IMR-90 (cell line): ENCODE data around the gene DNMT1. TPM values are rescaled to one million over a fixed set of nuclear protein-coding genes. Genes with fewer than 3 reads are reported as not detected.

Experiments
- ATAC-seq: fragments of 200-7000 bp; cut with Tn5 transposase; 2 replicates; pipeline ENCODE4 v1.9.1; 2020; ENCODE audit warnings: low read depth, mild to moderate bottlenecking, moderate library complexity
- BruUV-seq: library from RNA; stranded (reverse); fragments of 400-500 nt; replicated peaks from 2 replicates; lab custom pipeline; 2021; lab: Mats Ljungman, UMichigan
- CTCF ChIA-PET: fragments of 300-600 bp; formaldehyde crosslinking; extraction: SDS; loops from one replicate; lab custom pipeline; 2021; ENCODE audit warnings: antibody characterized with exemption; lab: Yijun Ruan, JAX
- POLR2A ChIA-PET: fragments of 300-600 bp; sonication (Branson Sonifier 250); formaldehyde crosslinking; loops from one replicate; lab custom pipeline; 2022; ENCODE audit warnings: antibody characterized with exemption; ENCODE audit not compliant: unreplicated experiment; lab: Charles Lee
- DNase-seq: peaks from one replicate; pipeline ENCODE4 v3.0.0; 2013
- H2AFZ ChIP-seq: replicated peaks from 2 replicates; pipeline ENCODE3; 2013; ENCODE audit warnings: low read length, mild to moderate bottlenecking; ENCODE audit not compliant: poor library complexity
- H2AK5ac ChIP-seq: 2 replicates; pipeline ENCODE4 v1.6.1; 2013; ENCODE audit warnings: low read depth, low read length, inconsistent platforms
- H2AK9ac ChIP-seq: replicated peaks from 2 replicates; pipeline ENCODE3; 2013; ENCODE audit warnings: mild to moderate bottlenecking, low read depth, low read length, moderate library complexity; ENCODE audit not compliant: poor library complexity
- H2BK120ac ChIP-seq: 2 replicates; pipeline ENCODE4 v1.6.1; 2013; ENCODE audit warnings: low read depth, low read length, inconsistent platforms
- H2BK15ac ChIP-seq: 3 replicates; pipeline ENCODE4 v1.6.1; 2013; ENCODE audit warnings: low read depth, low read length, inconsistent platforms
- H2BK20ac ChIP-seq: 2 replicates; pipeline ENCODE4 v1.6.1; 2013; ENCODE audit warnings: low read depth, mild to moderate bottlenecking, inconsistent platforms, low read length, moderate library complexity
- H2BK5ac ChIP-seq: 2 replicates; pipeline ENCODE4 v1.6.1; 2013; ENCODE audit warnings: mild to moderate bottlenecking, low read depth, low read length, inconsistent platforms; ENCODE audit not compliant: poor library complexity, severe bottlenecking
- H3K14ac ChIP-seq: replicated peaks from 2 replicates; pipeline ENCODE4 v1.6.1; 2013; ENCODE audit warnings: low read depth, low read length, inconsistent platforms
- H3K18ac ChIP-seq: 2 replicates; pipeline ENCODE4 v1.6.1; 2013; ENCODE audit warnings: low read depth, low read length, control low read depth
- H3K23ac ChIP-seq: 2 replicates; pipeline ENCODE4 v1.6.1; 2013; ENCODE audit warnings: low read depth, low read length, inconsistent platforms
- H3K27ac ChIP-seq: 2 replicates; pipeline ENCODE4 v1.5.1; 2013; ENCODE audit warnings: mild to moderate bottlenecking, control low read depth, low read length; ENCODE audit not compliant: insufficient read depth
- H3K27me3 ChIP-seq: 2 replicates; pipeline ENCODE4 v1.6.1; 2013; ENCODE audit warnings: low read length; ENCODE audit not compliant: control insufficient read depth, insufficient read depth
- H3K36me3 ChIP-seq: 2 replicates; pipeline ENCODE4 v1.6.1; 2013; ENCODE audit warnings: low read length, mixed read lengths; ENCODE audit not compliant: control insufficient read depth, insufficient read depth
- H3K4ac ChIP-seq: 2 replicates; pipeline ENCODE4 v1.6.1; 2013; ENCODE audit warnings: low read depth, low read length, inconsistent platforms
- H3K4me1 ChIP-seq: 2 replicates; pipeline ENCODE4 v1.6.1; 2013; ENCODE audit warnings: low read length, mixed read lengths; ENCODE audit not compliant: control insufficient read depth, insufficient read depth
- H3K4me2 ChIP-seq: 2 replicates; pipeline ENCODE4 v1.6.1; 2013; ENCODE audit warnings: low read depth, mild to moderate bottlenecking, control low read depth, low read length, moderate library complexity
- H3K4me3 ChIP-seq: 2 replicates; pipeline ENCODE4 v1.5.1; 2013; ENCODE audit warnings: low read depth, mild to moderate bottlenecking, control low read depth, low read length, moderate library complexity; ENCODE audit not compliant: insufficient read depth
- H3K56ac ChIP-seq: 2 replicates; pipeline ENCODE4 v1.6.1; 2013; ENCODE audit warnings: low read length, inconsistent platforms; ENCODE audit not compliant: insufficient read depth; ENCODE audit errors: extremely low read depth
- H3K79me1 ChIP-seq, 2 experiments: 2 replicates each; pipeline ENCODE4 v1.6.1; 2013; ENCODE audit warnings: low read length in 2 of 2, inconsistent platforms in 1 of 2, low read depth in 1 of 2
- H3K9ac ChIP-seq: 2 replicates; pipeline ENCODE4 v1.6.1; 2013; ENCODE audit warnings: low read depth, low read length, control low read depth
- H3K9me1 ChIP-seq: 2 replicates; pipeline ENCODE4 v1.6.1; 2013; ENCODE audit warnings: low read length, inconsistent platforms; ENCODE audit not compliant: insufficient read depth
- H3K9me3 ChIP-seq: 2 replicates; pipeline ENCODE4 v1.6.1; 2013; ENCODE audit warnings: low read length; ENCODE audit not compliant: control insufficient read depth, insufficient read depth
- H4K20me1 ChIP-seq: 2 replicates; pipeline ENCODE4 v1.6.1; 2013; ENCODE audit warnings: low read length, inconsistent platforms; ENCODE audit not compliant: insufficient read depth
- H4K5ac ChIP-seq: 2 replicates; pipeline ENCODE4 v1.6.1; 2013; ENCODE audit warnings: mild to moderate bottlenecking, low read depth, low read length, control low read depth
- H4K8ac ChIP-seq, 2 experiments: 2 replicates each; pipeline ENCODE4 v1.6.1; 2013; ENCODE audit warnings: low read depth in 2 of 2, low read length in 2 of 2, control low read depth in 1 of 2, inconsistent platforms in 1 of 2
- H4K91ac ChIP-seq: 2 replicates; pipeline ENCODE4 v1.6.1; 2013; ENCODE audit warnings: low read depth, low read length, inconsistent platforms; ENCODE audit not compliant: insufficient read depth
- CTCF ChIP-seq: conservative IDR thresholded peaks from 2 replicates; pipeline ENCODE4 v1.5.1; 2012; ENCODE audit warnings: mild to moderate bottlenecking, low read depth, low read length, improper control_type of control experiment
- ELK1 ChIP-seq: fragments of 150-350 bp; IDR thresholded peaks from 2 replicates; pipeline ENCODE4 v1.6.1; 2016; ENCODE audit warnings: low read depth, mild to moderate bottlenecking, low read length, moderate library complexity, borderline replicate concordance
- WGBS, 2 experiments: methylation state at CpG; one replicate each; pipeline versions ENCODE4 v1.1.5 to v1.1.7; 2013; ENCODE audit warnings: missing lambda C conversion rate in 2 of 2; ENCODE audit not compliant: insufficient read length in 1 of 2; ENCODE audit errors: extremely low coverage in 2 of 2; 5-methylcytosine and 5-hydroxymethylcytosine counted together
- dilution Hi-C: fragments of 300-500 bp; cut with HindIII; formaldehyde crosslinking; loops from one replicate; pipeline ENCODE4 v1.14.3; 2018; ENCODE audit warnings: low sequenced_read_pairs; ENCODE audit not compliant: unreplicated experiment
- in situ Hi-C: fragments of 300-500 bp; cut with MboI; formaldehyde crosslinking; loops from 3 replicates; pipeline ENCODE4 v1.14.3; 2019; ENCODE audit warnings: low sequenced_read_pairs, inconsistent platforms, mixed read lengths
- intact Hi-C: fragments of 100-400 bp; cut with micrococcal nuclease; formaldehyde crosslinking; loops from 2 replicates; pipeline ENCODE4 v1.10.0; 2022
- polyA plus RNA-seq, 3 experiments: library from polyadenylated mRNA; depleted of rRNA; stranded (reverse); fragments of >200 nt; gene quantifications; 2 replicates each; pipeline ENCODE4 v1.2.3, GENCODE V29; 2012; ENCODE audit warnings: low replicate concordance in 1 of 3
- total RNA-seq: library from RNA; depleted of rRNA; stranded (reverse); fragments of >200 nt; gene quantifications from 2 replicates; pipeline ENCODE4 v1.2.3, GENCODE V29; 2012

DNMT1 gene
- total and polyA plus RNA-seq, 2 of the 4 experiments (the other 2 are of a cell fraction) = 26.2 to 83.6 TPM

- dilution Hi-C loops = no loop called here
Measured at GRCh38 chr19:10227026-10227971, 32.5 kb upstream of the DNMT1 start.

More at GRCh38 chr19:10227026-10227971, 32.5 kb upstream of the DNMT1 start:
- TF ChIP-seq CTCF (peak; percentile 10; the same call in 1 of the 2 replicates), ELK1 (no peak)
- peak overlapping the region; percentile 98 for H2AK5ac ChIP-seq
- peak overlapping the region; percentile 68 for H3K18ac ChIP-seq
- H4K20me1 ChIP-seq = peaks cover 30% of the 10 kb centered on the region
- H3K9me3 ChIP-seq = no peaks in the 10 kb centered on the region
- peak overlapping the region; percentile 77 for H4K5ac ChIP-seq
- H2BK20ac ChIP-seq = peak overlapping the region; percentile 88
- peak overlapping the region; percentile 84 for H2AFZ ChIP-seq
- DNase-seq = no peak
- ChIA-PET CTCF (no interaction called here), POLR2A (interaction anchor here (0.8 kb wide), 1 partner anchor 24 kb away, joined by 5 read pairs; the partner anchor contains the start of gene MRPL4)
- H4K8ac ChIP-seq = peak overlapping the region; percentile 65 to 97
- H3K4ac ChIP-seq = peak overlapping the region; percentile 98
- H3K27ac ChIP-seq = peak overlapping the region; percentile 95
- peak overlapping the region; percentile 87 for H2BK120ac ChIP-seq
- H2AK9ac ChIP-seq = peak overlapping the region; percentile 98
- peaks cover 29 to 79% of the 10 kb centered on the region in 2 experiments; a peak in 3 of 4 replicates for H3K79me1 ChIP-seq
- peak overlapping the region; percentile 97; the same call in 1 of the 3 replicates for H2BK15ac ChIP-seq
- H3K14ac ChIP-seq = peak overlapping the region; percentile 97
- intact Hi-C loops = no loop called here
- peak overlapping the region; percentile 91 for H2BK5ac ChIP-seq
- in situ Hi-C loops = no loop called here
- peaks cover 27% of the 10 kb centered on the region for H3K4me1 ChIP-seq
- peaks cover 27% of the 10 kb centered on the region for H3K36me3 ChIP-seq
- no peak overlapping the region; the same call in none of the 2 replicates for H3K56ac ChIP-seq
- H3K27me3 ChIP-seq = no peaks in the 10 kb centered on the region
- peak; percentile 13; the same call in 1 of the 2 replicates for ATAC-seq
- peak overlapping the region; percentile 95 for H4K91ac ChIP-seq
- no TSS peak for BruUV-seq
- WGBS, 2 experiments = 53% methylated on average over 11 of the region's 28 CpGs; no CpG with 5 or more reads in 1 of the 2 experiments
- H3K9ac ChIP-seq = peak overlapping the region; percentile 53
- H3K23ac ChIP-seq = peak overlapping the region; percentile 98
- H3K4me2 ChIP-seq = peak overlapping the region; percentile 69
- H3K4me3 ChIP-seq = no peak overlapping the region
- H3K9me1 ChIP-seq = peaks cover 25% of the 10 kb centered on the region
